ENCODE data around the gene SUSD1. TPM values are rescaled to one million over a fixed set of nuclear protein-coding genes. Genes with fewer than 3 reads are reported as not detected.

The SUSD1 gene
- total and polyA plus RNA-seq, 4 donors, result 1.2 to 19.0 (median 3.2) TPM

DNA sequence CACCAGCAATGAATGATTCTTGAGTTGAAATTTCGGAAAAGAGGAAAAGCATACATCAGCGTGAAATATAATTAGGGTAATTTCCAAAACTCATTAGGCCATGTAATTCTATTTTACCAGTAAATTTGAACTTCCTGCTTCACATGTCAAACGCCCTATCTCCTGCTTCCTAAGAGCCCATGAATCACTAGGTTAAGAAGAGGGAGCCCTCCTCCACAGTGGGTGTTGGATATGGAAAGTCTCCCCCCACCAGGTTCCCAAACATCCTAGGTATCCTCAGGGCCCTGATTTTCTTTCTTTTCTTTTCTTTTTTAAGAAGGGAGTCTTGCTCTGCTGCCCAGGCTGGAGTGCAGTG, 115.2 kb downstream of the SUSD1 start:
- H3K4me1 ChIP-seq (ENCODE audit: control insufficient read depth in 4 of 4, insufficient read depth in 4 of 4, low read length in 3 of 4), result peaks cover 3 to 32% (median 12%) of the 10 kb centered on the region in 4 donors
- no peaks in the 10 kb centered on the region for H3K36me3 ChIP-seq (ENCODE audit: control insufficient read depth in 4 of 4, insufficient read depth in 3 of 4, low read depth in 1 of 4, low read length in 3 of 4)
- TF ChIP-seq SP1 (IDR thresholded peaks at IDR 0.05) (no peak), YY1 (IDR thresholded peaks at IDR 0.05) (no peak)
- TF ChIP-seq, protein P1, sequence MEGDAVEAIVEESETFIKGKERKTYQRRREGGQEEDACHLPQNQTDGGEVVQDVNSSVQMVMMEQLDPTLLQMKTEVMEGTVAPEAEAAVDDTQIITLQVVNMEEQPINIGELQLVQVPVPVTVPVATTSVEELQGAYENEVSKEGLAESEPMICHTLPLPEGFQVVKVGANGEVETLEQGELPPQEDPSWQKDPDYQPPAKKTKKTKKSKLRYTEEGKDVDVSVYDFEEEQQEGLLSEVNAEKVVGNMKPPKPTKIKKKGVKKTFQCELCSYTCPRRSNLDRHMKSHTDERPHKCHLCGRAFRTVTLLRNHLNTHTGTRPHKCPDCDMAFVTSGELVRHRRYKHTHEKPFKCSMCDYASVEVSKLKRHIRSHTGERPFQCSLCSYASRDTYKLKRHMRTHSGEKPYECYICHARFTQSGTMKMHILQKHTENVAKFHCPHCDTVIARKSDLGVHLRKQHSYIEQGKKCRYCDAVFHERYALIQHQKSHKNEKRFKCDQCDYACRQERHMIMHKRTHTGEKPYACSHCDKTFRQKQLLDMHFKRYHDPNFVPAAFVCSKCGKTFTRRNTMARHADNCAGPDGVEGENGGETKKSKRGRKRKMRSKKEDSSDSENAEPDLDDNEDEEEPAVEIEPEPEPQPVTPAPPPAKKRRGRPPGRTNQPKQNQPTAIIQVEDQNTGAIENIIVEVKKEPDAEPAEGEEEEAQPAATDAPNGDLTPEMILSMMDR (IDR thresholded peaks at IDR 0.05; ENCODE audit: low read depth, low read length, missing input control), result no peak
- TF ChIP-seq, protein P2, sequence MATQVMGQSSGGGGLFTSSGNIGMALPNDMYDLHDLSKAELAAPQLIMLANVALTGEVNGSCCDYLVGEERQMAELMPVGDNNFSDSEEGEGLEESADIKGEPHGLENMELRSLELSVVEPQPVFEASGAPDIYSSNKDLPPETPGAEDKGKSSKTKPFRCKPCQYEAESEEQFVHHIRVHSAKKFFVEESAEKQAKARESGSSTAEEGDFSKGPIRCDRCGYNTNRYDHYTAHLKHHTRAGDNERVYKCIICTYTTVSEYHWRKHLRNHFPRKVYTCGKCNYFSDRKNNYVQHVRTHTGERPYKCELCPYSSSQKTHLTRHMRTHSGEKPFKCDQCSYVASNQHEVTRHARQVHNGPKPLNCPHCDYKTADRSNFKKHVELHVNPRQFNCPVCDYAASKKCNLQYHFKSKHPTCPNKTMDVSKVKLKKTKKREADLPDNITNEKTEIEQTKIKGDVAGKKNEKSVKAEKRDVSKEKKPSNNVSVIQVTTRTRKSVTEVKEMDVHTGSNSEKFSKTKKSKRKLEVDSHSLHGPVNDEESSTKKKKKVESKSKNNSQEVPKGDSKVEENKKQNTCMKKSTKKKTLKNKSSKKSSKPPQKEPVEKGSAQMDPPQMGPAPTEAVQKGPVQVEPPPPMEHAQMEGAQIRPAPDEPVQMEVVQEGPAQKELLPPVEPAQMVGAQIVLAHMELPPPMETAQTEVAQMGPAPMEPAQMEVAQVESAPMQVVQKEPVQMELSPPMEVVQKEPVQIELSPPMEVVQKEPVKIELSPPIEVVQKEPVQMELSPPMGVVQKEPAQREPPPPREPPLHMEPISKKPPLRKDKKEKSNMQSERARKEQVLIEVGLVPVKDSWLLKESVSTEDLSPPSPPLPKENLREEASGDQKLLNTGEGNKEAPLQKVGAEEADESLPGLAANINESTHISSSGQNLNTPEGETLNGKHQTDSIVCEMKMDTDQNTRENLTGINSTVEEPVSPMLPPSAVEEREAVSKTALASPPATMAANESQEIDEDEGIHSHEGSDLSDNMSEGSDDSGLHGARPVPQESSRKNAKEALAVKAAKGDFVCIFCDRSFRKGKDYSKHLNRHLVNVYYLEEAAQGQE (IDR thresholded peaks at IDR 0.05), result no peak
- no peaks in the 10 kb centered on the region for H3K27me3 ChIP-seq (ENCODE audit: control insufficient read depth in 4 of 4, insufficient read depth in 4 of 4, low read length in 3 of 4)
- H3K4me3 ChIP-seq (ENCODE audit: low read depth in 1 of 3, low read length in 3 of 3), result no peak overlapping the region
- WGBS, result 83% methylated on average over 3 of the region's 3 CpGs
- DNase-seq (ENCODE audit: low spot score), result no peak
- H3K9ac ChIP-seq (ENCODE audit: low read depth in 1 of 2, low read length in 2 of 2), result no peak overlapping the region
- peak overlapping the region; percentile 93 to 98 for H3K27ac ChIP-seq (ENCODE audit: low read depth in 1 of 2, low read length in 2 of 2)
- H3K9me3 ChIP-seq (ENCODE audit: control insufficient read depth in 4 of 4, low read length in 3 of 4), result no peaks in the 10 kb centered on the region

DNA sequence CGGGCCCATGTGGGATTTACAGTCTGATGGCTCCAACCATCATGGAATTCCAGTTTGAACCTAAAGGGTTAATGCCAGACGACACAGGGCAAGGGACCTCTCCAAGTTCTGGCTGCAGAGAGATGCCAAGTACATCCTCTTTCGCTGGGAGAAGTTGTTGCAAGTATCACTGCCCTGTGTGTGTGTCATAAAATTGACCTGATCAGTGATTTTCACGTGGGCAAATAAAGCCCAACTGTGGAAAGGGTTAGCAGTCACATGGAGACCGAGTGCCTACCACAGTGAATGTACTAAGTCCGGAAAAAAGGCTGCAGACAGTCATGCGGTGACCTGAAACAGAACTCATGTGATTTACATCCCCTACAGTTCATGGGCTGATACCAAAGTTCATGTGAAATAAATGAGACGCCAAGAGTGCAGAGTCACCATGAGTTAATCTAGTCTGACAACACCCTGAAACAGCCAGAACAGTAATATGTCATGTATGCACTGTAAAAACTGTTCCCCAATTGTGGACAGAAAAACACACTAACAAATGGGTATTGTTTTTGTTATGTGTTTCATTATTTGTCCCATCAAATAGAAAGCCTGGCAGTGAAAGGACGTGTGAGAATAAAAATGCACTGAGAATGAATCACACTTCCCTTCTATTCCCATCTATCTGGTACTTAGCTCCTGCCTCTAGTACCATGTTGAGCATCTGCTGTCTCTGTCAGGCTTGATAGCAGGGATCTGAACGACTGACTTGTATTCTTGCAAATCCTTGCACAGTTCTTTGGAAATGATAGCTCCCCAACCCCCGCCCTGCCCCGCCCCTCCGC, 115.7 kb downstream of the SUSD1 start:
- H3K27me3 ChIP-seq (ENCODE audit: control insufficient read depth in 4 of 4, insufficient read depth in 4 of 4, low read length in 3 of 4), result no peaks in the 10 kb centered on the region
- H3K9me3 ChIP-seq (ENCODE audit: control insufficient read depth in 4 of 4, low read length in 3 of 4), result no peaks in the 10 kb centered on the region
- H3K4me1 ChIP-seq (ENCODE audit: control insufficient read depth in 4 of 4, insufficient read depth in 4 of 4, low read length in 3 of 4), result peaks cover 3 to 32% (median 12%) of the 10 kb centered on the region in 4 donors
- 35% methylated on average over 13 of the region's 13 CpGs for WGBS
- DNase-seq (ENCODE audit: low spot score), result no peak
- peak overlapping the region; percentile 93 to 98 for H3K27ac ChIP-seq (ENCODE audit: low read depth in 1 of 2, low read length in 2 of 2)
- no peak overlapping the region for H3K4me3 ChIP-seq (ENCODE audit: low read depth in 1 of 3, low read length in 3 of 3)
- no peaks in the 10 kb centered on the region for H3K36me3 ChIP-seq (ENCODE audit: control insufficient read depth in 4 of 4, insufficient read depth in 3 of 4, low read depth in 1 of 4, low read length in 3 of 4)
- peak overlapping the region in 1 of 2 donors; percentile 52 for H3K9ac ChIP-seq (ENCODE audit: low read depth in 1 of 2, low read length in 2 of 2)
- TF ChIP-seq GABPA (IDR thresholded peaks at IDR 0.05 in 1 of 2, conservative IDR thresholded peaks at IDR 0.05 in 1 of 2) (peak in 1 of 2 donors; percentile 47), EGR1 (IDR thresholded peaks at IDR 0.05; ENCODE audit: low read depth in 2 of 2) (peak in 1 of 2 donors; percentile 54), RXRA (IDR thresholded peaks at IDR 0.05) (peak; percentile 98 to 100), HNF4A (conservative IDR thresholded peaks at IDR 0.05) (peak; percentile 95 to 97), MAX (IDR thresholded peaks at IDR 0.05) (peak; percentile 94), FOXA2 (IDR thresholded peaks at IDR 0.05) (peak; percentile 85), HNF4G (IDR thresholded peaks at IDR 0.05) (peak; percentile 81), NR2F2 (IDR thresholded peaks at IDR 0.05) (peak; percentile 79), ZBTB33 (IDR thresholded peaks at IDR 0.05) (peak; percentile 94), JUND (IDR thresholded peaks at IDR 0.05) (peak; percentile 91 to 92), TAF1 (conservative IDR thresholded peaks at IDR 0.05) (no peak), FOXA1 (IDR thresholded peaks at IDR 0.05) (peak; percentile 92), SP1 (IDR thresholded peaks at IDR 0.05) (peak; percentile 95)
- TF ChIP-seq, protein P3, sequence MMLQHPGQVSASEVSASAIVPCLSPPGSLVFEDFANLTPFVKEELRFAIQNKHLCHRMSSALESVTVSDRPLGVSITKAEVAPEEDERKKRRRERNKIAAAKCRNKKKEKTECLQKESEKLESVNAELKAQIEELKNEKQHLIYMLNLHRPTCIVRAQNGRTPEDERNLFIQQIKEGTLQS (IDR thresholded peaks at IDR 0.05), result peak; percentile 48
- TF ChIP-seq, protein P1 (IDR thresholded peaks at IDR 0.05; ENCODE audit: low read depth, low read length, missing input control), result no peak
- TF ChIP-seq, protein P2 (IDR thresholded peaks at IDR 0.05), result peak; percentile 83

All from liver (tissue), 9 donors.